CD4-positive, alpha-beta T cell treated with Interleukin-2 at 100 ng/mL for 4 hours (primary cell): ENCODE data around the gene ALG12.
"Not testable (repeated sequence)": the region's sequence is repeated elsewhere in the genome, so short reads cannot be mapped to it uniquely, and the experiment has no call there.

ENCODE experiments used
- DNase-seq: peaks from one replicate; pipeline ENCODE4 v3.0.0-alpha.2; 2020; ENCODE audit warnings: low spot score

The ALG12 gene

GRCh38 chr22:49866646-49867045 lies 51.6 kb downstream of the ALG12 start:
- no peak for DNase-seq

- no peak for DNase-seq
These were observed 52.1 kb downstream of the ALG12 start for GRCh38 chr22:49866134-49866533.

GRCh38 chr22:49865156-49865555 lies 53.1 kb downstream of the ALG12 start:
- DNase-seq, result no peak

GRCh38 chr22:49863931-49864330 lies 54.3 kb downstream of the ALG12 start:
- no peak for DNase-seq

- DNase-seq, result no peak
These were observed 55.8 kb downstream of the ALG12 start for GRCh38 chr22:49862496-49862776.

GRCh38 chr22:49861642-49862495 lies 56.4 kb downstream of the ALG12 start:
- DNase-seq, result no peak

GRCh38 chr22:49858827-49859226 lies 59.4 kb downstream of the ALG12 start:
- DNase-seq, result no peak

- no peak for DNase-seq
These were observed 61.2 kb downstream of the ALG12 start for GRCh38 chr22:49856766-49857618.

- DNase-seq, result no peak
These were observed 61.9 kb downstream of the ALG12 start for GRCh38 chr22:49856343-49856742.

GRCh38 chr22:49855251-49855911 lies 62.9 kb downstream of the ALG12 start:
- peak; percentile 31 for DNase-seq

- no peak for DNase-seq
These were observed 64.0 kb downstream of the ALG12 start for GRCh38 chr22:49853981-49854831.

- peak; percentile 98 for DNase-seq
These were observed 65.0 kb downstream of the ALG12 start, which contains the start of gene ZBED4 for GRCh38 chr22:49852898-49853894. Gene ZBED4 (plus strand): TSS chr22:49853844. CDS start chr22:49883663, 29,819 bp downstream.

GRCh38 chr22:49852568-49852897 lies 65.7 kb downstream of the ALG12 start:
- DNase-seq, result not testable (repeated sequence)

GRCh38 chr22:49850959-49851802 lies 67.1 kb downstream of the ALG12 start:
- DNase-seq, result no peak
